Right lobe of liver (tissue), 6 donors: ENCODE results near the gene PHTF2. TPM values are rescaled to one million over a fixed set of nuclear protein-coding genes. Genes with fewer than 3 reads are reported as not detected.

Source experiments
- ATAC-seq, 4 donors: fragments of 200-7000 bp; cut with Tn5 transposase; one replicate each; pipeline ENCODE4 v1.9.1; 2020; ENCODE audit warnings: mild to moderate bottlenecking in 4 of 4, moderate library complexity in 4 of 4
- DNase-seq, 3 donors: peaks; one replicate each; pipeline ENCODE4 v3.0.0-alpha.2; 2020
- H3K27ac ChIP-seq, 3 donors: fragments of 200-600 bp; one replicate each; pipeline ENCODE4 v1.8.0; 2022
- H3K27me3 ChIP-seq, 2 donors: fragments of 200-600 bp; one replicate each; pipeline ENCODE4 v1.8.0; 2022
- H3K36me3 ChIP-seq, 4 donors: fragments of 200-600 bp; sonication (generic) in 1 of 4; one replicate each; pipeline versions ENCODE4 v1.5.1 to v1.8.0; 2017 to 2022; ENCODE audit warnings: control low read depth in 1 of 4
- H3K4me1 ChIP-seq, 4 donors: fragments of 200-600 bp; sonication (generic) in 1 of 4; one replicate each; pipeline versions ENCODE4 v1.5.1 to v1.8.0; 2017 to 2022; ENCODE audit warnings: control low read depth in 1 of 4
- H3K4me3 ChIP-seq, 3 donors: fragments of 200-600 bp; one replicate each; pipeline ENCODE4 v1.8.0; 2022
- H3K9me3 ChIP-seq, 4 donors: fragments of 200-600 bp; sonication (generic) in 1 of 4; one replicate each; pipeline versions ENCODE4 v1.5.1 to v1.8.0; 2017 to 2022; ENCODE audit warnings: control low read depth in 1 of 4
- CTCF ChIP-seq, 4 donors: fragments of 200-600 bp in 3 of 4; fragments of 450-650 bp in 1 of 4; IDR thresholded peaks; one replicate each; pipeline versions ENCODE4 v1.5.1 to v1.8.0; 2016 to 2022; ENCODE audit warnings: antibody characterized with exemption in 4 of 4, mild to moderate bottlenecking in 2 of 4
- POLR2A ChIP-seq: fragments of 450-650 bp; IDR thresholded peaks from one replicate; pipeline ENCODE4 v1.6.1; 2017; ENCODE audit warnings: antibody characterized with exemption, mild to moderate bottlenecking
- WGBS: methylation state at CpG from one replicate; pipeline ENCODE4 v1.1.6; 2018; ENCODE audit warnings: low coverage, low lambda C conversion rate; ENCODE audit not compliant: insufficient coverage; ENCODE audit errors: missing lambda C conversion rate; 5-methylcytosine and 5-hydroxymethylcytosine counted together
- intact Hi-C, 2 donors: fragments of 100-400 bp; cut with DNase I; formaldehyde crosslinking; loops; one replicate each; pipeline versions ENCODE4 v1.11.2 to v1.14.1; 2022
- total RNA-seq, 6 experiments: library from RNA; depleted of rRNA in 2 of 6; stranded (reverse); fragments of >200 nt in 2 of 6; fragmentation: NEBNext Ultra II Directional in 3 of 6; extraction: Animal tissue kit (Norgen Biotek cat#: 25700) in 3 of 6; gene quantifications; one replicate each; pipeline versions ENCODE4 v1.1.0 to v1.2.4, GENCODE V29; 2016 to 2023
- donor health status: DM: no; HTN: yes; CAD: no.
- donor health status: DM: no; HTN: no; CAD: no.
- donor health status: DM: no; HTN: no; CAD: no.
- donor health status: DM: no; HTN: yes; CAD: no.
- donor health status: DM: no; HTN: yes; CAD: no.

The PHTF2 gene
- total RNA-seq, 6 experiments from 2014 or later = 2.4 to 6.8 (median 5.5) TPM

- Histone ChIP-seq H3K36me3 (no peaks in the 10 kb centered on the region), H3K4me1 (no peaks in the 10 kb centered on the region), H3K4me3 (no peak overlapping the region), H3K9me3 (no peaks in the 10 kb centered on the region), H3K27ac (no peak overlapping the region), H3K27me3 (no peaks in the 10 kb centered on the region)
- WGBS = 100% methylated on average over 2 of the region's 2 CpGs
- intact Hi-C loops = no loop called here
- DNase-seq (no peak), ATAC-seq (no peak)
- TF ChIP-seq CTCF (IDR thresholded peaks at IDR 0.05) = no peak
- no peak for TF ChIP-seq POLR2A
Measured at GRCh38 chr7:77917500-77918262, 119.1 kb downstream of the PHTF2 start.

GRCh38 chr7:77918676-77919075 is 120.1 kb downstream of the PHTF2 start:
- WGBS = 89% methylated on average over 1 of the region's 1 CpG
- no peak overlapping the region for H3K27ac ChIP-seq
- H3K27me3 ChIP-seq = no peaks in the 10 kb centered on the region
- no peak for TF ChIP-seq POLR2A
- TF ChIP-seq CTCF (IDR thresholded peaks at IDR 0.05) = no peak
- ATAC-seq = no peak
- no peaks in the 10 kb centered on the region for H3K36me3 ChIP-seq
- intact Hi-C loops = no loop called here
- H3K4me3 ChIP-seq = no peak overlapping the region
- no peaks in the 10 kb centered on the region for H3K4me1 ChIP-seq
- H3K9me3 ChIP-seq = no peaks in the 10 kb centered on the region
- no peak for DNase-seq

GRCh38 chr7:77923419-77923818 is 124.8 kb downstream of the PHTF2 start:
- no peak overlapping the region for H3K4me3 ChIP-seq
- 97% methylated on average over 2 of the region's 2 CpGs for WGBS
- H3K27ac ChIP-seq = no peak overlapping the region
- no peaks in the 10 kb centered on the region for H3K27me3 ChIP-seq
- TF ChIP-seq POLR2A = no peak
- H3K9me3 ChIP-seq = no peaks in the 10 kb centered on the region
- DNase-seq = no peak
- no peaks in the 10 kb centered on the region for H3K4me1 ChIP-seq
- no peak for ATAC-seq
- intact Hi-C loops = no loop called here
- H3K36me3 ChIP-seq = no peaks in the 10 kb centered on the region

- 68% methylated on average over 2 of the region's 2 CpGs for WGBS
Measured at GRCh38 chr7:77930496-77930895, 131.9 kb downstream of the PHTF2 start.

More at GRCh38 chr7:77930496-77930895, 131.9 kb downstream of the PHTF2 start:
- no peak overlapping the region for H3K27ac ChIP-seq
- H3K36me3 ChIP-seq = no peaks in the 10 kb centered on the region
- no peaks in the 10 kb centered on the region for H3K27me3 ChIP-seq
- no peak for TF ChIP-seq CTCF (IDR thresholded peaks at IDR 0.05)
- no peak for TF ChIP-seq POLR2A
- no peak overlapping the region for H3K4me3 ChIP-seq
- DNase-seq = no peak
- no peaks in the 10 kb centered on the region for H3K9me3 ChIP-seq
- ATAC-seq = no peak
- intact Hi-C loops = no loop called here
- H3K4me1 ChIP-seq = no peaks in the 10 kb centered on the region
